Erythroblast (primary cell): Measurements from ENCODE around the gene SH3D21.

Experiments used
- GATA1 ChIP-seq: IDR thresholded peaks from 2 replicates; pipeline ENCODE4 v1.6.1; 2011; ENCODE audit warnings: low read depth, mild to moderate bottlenecking, control low read depth, low read length, moderate library complexity
- POLR2A ChIP-seq: IDR thresholded peaks from 2 replicates; pipeline ENCODE4 v1.6.1; 2011; ENCODE audit warnings: mild to moderate bottlenecking, low read length

GRCh38 chr1:36279110-36279788 lies 26.9 kb upstream of the SH3D21 start:
- TF ChIP-seq POLR2A (no peak), GATA1 (no peak)
